BLaER1 treated with 17β-estradiol and CSF1 and Interleukin-3, amounts not matched to agents 10 nM and 100 nM (cell line): ENCODE measurements around the gene IKZF2.

Experiments
- H3K27ac ChIP-seq, 11 experiments: shearing (Covaris generic); formaldehyde crosslinking; 2 replicates each; pipeline ENCODE4 v1.8.1; 2022
- H3K27me3 ChIP-seq, 11 experiments: shearing (Covaris generic); formaldehyde crosslinking; 2 replicates each; pipeline ENCODE4 v1.8.1; 2022
- H3K36me3 ChIP-seq, 11 experiments: shearing (Covaris generic); formaldehyde crosslinking; 2 replicates each; pipeline ENCODE4 v1.8.1; 2022
- H3K4me1 ChIP-seq, 10 experiments: shearing (Covaris generic); formaldehyde crosslinking; 2 replicates each; pipeline ENCODE4 v1.8.1; 2022
- H3K4me2 ChIP-seq, 11 experiments: shearing (Covaris generic); formaldehyde crosslinking; 2 replicates each; pipeline ENCODE4 v1.8.1; 2022
- H3K4me3 ChIP-seq, 10 experiments: shearing (Covaris generic); formaldehyde crosslinking; 2 replicates each; pipeline ENCODE4 v1.8.1; 2022
- H3K9ac ChIP-seq, 11 experiments: shearing (Covaris generic); formaldehyde crosslinking; 2 replicates each; pipeline ENCODE4 v1.8.1; 2022
- H3K9me3 ChIP-seq, 11 experiments: shearing (Covaris generic); formaldehyde crosslinking; replicated peaks in 1 of 11; 2 replicates each; pipeline ENCODE4 v1.8.1; 2022
- H4K20me1 ChIP-seq, 11 experiments: shearing (Covaris generic); formaldehyde crosslinking; 2 replicates each; pipeline ENCODE4 v1.8.1; 2022
- Cebpa-rat ChIP-seq, 11 experiments: shearing (Covaris generic); IDR thresholded peaks; 2 replicates each; pipeline ENCODE4 v1.8.1; 2022

The IKZF2 gene

DNA sequence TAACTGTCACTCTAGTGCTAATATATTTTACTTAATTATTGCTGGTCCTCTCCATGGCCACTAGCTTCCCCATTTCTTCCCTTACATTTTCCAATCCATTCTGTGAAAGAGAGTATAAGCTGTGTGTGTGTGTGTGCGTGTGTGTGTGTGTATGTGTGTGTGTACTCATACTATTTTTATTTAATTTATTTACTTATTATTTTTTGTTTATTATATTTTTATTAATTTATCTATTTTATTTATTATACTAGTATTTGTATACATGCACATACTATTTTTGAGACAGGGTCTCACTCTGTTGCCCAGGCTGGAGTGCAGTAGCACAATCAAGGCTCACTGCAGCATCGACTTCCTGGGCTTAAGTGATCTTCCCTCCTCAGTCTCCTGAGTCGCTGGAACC is 59.6 kb downstream of the IKZF2 start:
- no peaks in the 10 kb centered on the region for H3K27me3 ChIP-seq
- H3K4me2 ChIP-seq = no peak overlapping the region
- no peaks in the 10 kb centered on the region for H3K36me3 ChIP-seq
- no peaks in the 10 kb centered on the region for H4K20me1 ChIP-seq
- no peak overlapping the region for H3K27ac ChIP-seq
- H3K9me3 ChIP-seq = no peaks in the 10 kb centered on the region
- no peaks in the 10 kb centered on the region for H3K4me1 ChIP-seq
- no peak overlapping the region for H3K9ac ChIP-seq
- no peak for TF ChIP-seq Cebpa-rat (IDR thresholded peaks at IDR 0.05)
- no peak overlapping the region for H3K4me3 ChIP-seq

DNA sequence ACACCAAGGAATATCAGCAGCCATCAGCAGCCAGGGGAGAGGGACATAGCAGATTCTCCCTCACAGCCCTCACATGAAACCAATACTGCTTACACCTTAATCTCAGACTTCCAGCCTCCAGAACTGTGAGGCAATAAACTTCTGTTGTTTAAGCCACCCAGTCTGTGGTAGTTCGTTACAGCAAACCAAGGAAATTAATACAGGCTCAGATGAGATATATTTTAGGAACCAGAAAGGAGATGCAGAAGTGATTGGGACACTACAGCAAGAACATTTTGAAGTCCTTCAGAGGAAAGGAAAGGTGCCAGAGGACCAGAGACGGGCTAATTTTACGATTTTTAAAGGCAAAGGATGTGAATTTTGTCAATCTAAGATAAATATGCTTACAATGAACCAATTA is 60.6 kb downstream of the IKZF2 start:
- no peak overlapping the region for H3K9ac ChIP-seq
- no peak overlapping the region for H3K4me3 ChIP-seq
- no peaks in the 10 kb centered on the region for H3K36me3 ChIP-seq
- no peaks in the 10 kb centered on the region for H3K27me3 ChIP-seq
- H3K4me2 ChIP-seq = no peak overlapping the region
- no peak for TF ChIP-seq Cebpa-rat (IDR thresholded peaks at IDR 0.05)
- H3K4me1 ChIP-seq = no peaks in the 10 kb centered on the region
- H3K9me3 ChIP-seq = no peaks in the 10 kb centered on the region
- no peak overlapping the region for H3K27ac ChIP-seq
- H4K20me1 ChIP-seq = no peaks in the 10 kb centered on the region

DNA sequence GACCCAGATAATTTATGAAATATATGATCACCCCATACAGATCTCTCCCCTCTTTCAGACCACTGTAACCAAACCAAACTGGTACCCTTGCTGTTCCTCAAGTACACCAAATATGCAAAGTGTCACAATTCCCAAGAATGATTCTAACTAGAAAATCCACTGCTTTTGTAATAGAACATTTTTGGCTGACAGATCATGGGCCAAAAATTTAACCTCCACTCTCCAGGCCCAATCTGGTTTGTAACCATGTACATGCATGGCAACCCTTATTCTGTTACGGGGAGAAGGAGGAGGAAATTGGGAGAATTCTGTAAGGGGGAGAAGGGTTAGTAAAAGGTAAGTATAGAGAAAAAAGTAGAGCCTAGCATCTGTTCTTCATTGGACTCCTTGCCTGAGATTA is 62.0 kb downstream of the IKZF2 start:
- Histone ChIP-seq H3K9ac (no peak overlapping the region), H3K27ac (no peak overlapping the region), H3K4me1 (no peaks in the 10 kb centered on the region), H4K20me1 (no peaks in the 10 kb centered on the region), H3K9me3 (no peaks in the 10 kb centered on the region), H3K4me2 (no peak overlapping the region), H3K36me3 (no peaks in the 10 kb centered on the region), H3K4me3 (no peak overlapping the region), H3K27me3 (no peaks in the 10 kb centered on the region)
- TF ChIP-seq Cebpa-rat (IDR thresholded peaks at IDR 0.05) = no peak

DNA sequence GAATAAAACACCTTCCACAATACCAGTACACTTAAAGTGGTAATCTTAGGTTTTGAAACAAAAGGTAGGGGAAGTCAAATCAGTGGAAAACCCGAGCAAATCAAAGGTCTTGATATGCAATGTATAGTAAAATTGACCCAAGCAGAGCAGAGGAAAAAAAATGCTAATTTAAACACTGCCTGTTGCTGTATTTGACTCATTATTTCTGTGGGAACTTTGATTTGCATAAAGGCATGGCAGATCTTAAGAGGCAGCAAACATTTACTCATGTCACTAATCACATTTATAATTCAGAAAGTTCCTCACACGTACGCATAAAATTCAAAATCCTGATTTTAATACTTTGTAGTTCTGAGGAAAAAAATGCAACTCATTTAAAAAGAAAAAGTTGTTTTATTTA is 64.4 kb downstream of the IKZF2 start:
- H3K4me1 ChIP-seq = no peaks in the 10 kb centered on the region
- no peaks in the 10 kb centered on the region for H4K20me1 ChIP-seq

DNA sequence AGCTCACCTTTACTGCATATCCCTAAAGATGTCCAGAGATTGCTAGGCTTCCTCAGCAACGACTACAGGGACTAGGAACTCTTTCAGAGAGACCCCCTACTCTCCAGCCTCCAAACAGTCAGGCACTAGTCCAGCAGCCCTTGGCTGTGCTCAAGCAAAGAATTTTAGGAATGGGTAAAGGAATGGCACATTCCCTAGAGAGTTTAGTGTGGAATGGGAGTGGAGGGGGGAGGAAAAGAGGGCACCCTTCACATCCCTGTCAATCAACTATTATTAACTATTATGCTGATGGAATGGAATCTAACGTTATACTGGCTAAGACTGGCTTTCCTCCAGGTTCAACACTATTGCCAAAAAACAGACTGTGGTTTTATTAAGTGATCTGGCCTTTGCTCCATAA is 64.8 kb downstream of the IKZF2 start:
- H3K4me3 ChIP-seq = no peak overlapping the region
- no peaks in the 10 kb centered on the region for H4K20me1 ChIP-seq
- H3K27ac ChIP-seq = no peak overlapping the region
- H3K9me3 ChIP-seq = no peaks in the 10 kb centered on the region
- H3K4me2 ChIP-seq = no peak overlapping the region
- no peak overlapping the region for H3K9ac ChIP-seq
- no peaks in the 10 kb centered on the region for H3K36me3 ChIP-seq
- no peak for TF ChIP-seq Cebpa-rat (IDR thresholded peaks at IDR 0.05)
- no peaks in the 10 kb centered on the region for H3K27me3 ChIP-seq
- no peaks in the 10 kb centered on the region for H3K4me1 ChIP-seq

More for the DNA sequence above, 64.4 kb downstream of the IKZF2 start:
- no peaks in the 10 kb centered on the region for H3K36me3 ChIP-seq
- H3K27ac ChIP-seq = no peak overlapping the region
- no peak overlapping the region for H3K9ac ChIP-seq
- no peak overlapping the region for H3K4me3 ChIP-seq
- no peaks in the 10 kb centered on the region for H3K9me3 ChIP-seq
- TF ChIP-seq Cebpa-rat (IDR thresholded peaks at IDR 0.05) = no peak
- no peaks in the 10 kb centered on the region for H3K27me3 ChIP-seq
- H3K4me2 ChIP-seq = no peak overlapping the region

DNA sequence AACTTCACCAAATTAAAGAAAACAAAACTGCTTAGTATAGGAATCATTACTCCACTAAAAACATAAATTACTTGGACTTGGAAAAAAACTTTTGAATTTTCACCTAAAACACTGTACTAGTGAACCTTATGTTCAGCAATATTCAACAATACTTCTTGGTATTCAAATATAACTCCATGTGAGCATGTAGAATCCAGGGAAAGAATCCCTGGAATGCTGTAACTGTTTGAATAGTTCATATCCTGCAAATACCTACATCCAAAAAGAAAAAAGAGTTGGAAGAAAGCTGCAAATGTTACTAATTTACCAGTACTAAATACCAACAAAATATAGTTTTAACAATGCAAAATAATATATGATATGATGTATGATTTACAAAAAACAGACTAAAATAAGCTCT is 65.4 kb downstream of the IKZF2 start:
- H3K4me1 ChIP-seq = no peaks in the 10 kb centered on the region
- no peak overlapping the region for H3K27ac ChIP-seq
- H3K4me3 ChIP-seq = no peak overlapping the region
- H3K4me2 ChIP-seq = no peak overlapping the region
- no peaks in the 10 kb centered on the region for H3K27me3 ChIP-seq
- H3K9ac ChIP-seq = no peak overlapping the region
- no peak for TF ChIP-seq Cebpa-rat (IDR thresholded peaks at IDR 0.05)
- H3K9me3 ChIP-seq = no peaks in the 10 kb centered on the region
- no peaks in the 10 kb centered on the region for H3K36me3 ChIP-seq
- H4K20me1 ChIP-seq = no peaks in the 10 kb centered on the region

DNA sequence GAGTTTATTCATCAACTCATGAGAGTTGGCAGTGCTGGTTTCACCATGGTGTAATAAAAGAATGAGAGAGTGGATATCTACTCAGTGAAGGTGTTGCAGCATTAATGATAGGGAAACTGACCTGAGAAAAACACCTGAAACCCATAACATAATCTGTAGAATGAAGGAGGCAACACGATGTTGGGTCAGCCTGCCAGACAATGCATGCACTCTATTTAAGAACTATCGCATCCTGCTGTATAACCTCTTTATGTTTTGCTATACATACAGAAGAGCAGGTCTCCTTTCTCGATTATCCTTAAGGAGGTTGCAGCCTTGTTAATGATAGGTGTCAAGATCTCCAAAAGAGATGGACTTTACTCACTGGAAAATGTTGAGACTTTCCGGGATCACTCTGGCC is 65.9 kb downstream of the IKZF2 start:
- H3K4me1 ChIP-seq = no peaks in the 10 kb centered on the region
- H3K9ac ChIP-seq = no peak overlapping the region
- no peaks in the 10 kb centered on the region for H3K27me3 ChIP-seq
- H3K27ac ChIP-seq = no peak overlapping the region
- no peak overlapping the region for H3K4me3 ChIP-seq
- no peaks in the 10 kb centered on the region for H3K36me3 ChIP-seq
- TF ChIP-seq Cebpa-rat (IDR thresholded peaks at IDR 0.05) = no peak
- H3K9me3 ChIP-seq = no peaks in the 10 kb centered on the region
- no peaks in the 10 kb centered on the region for H4K20me1 ChIP-seq
- no peak overlapping the region for H3K4me2 ChIP-seq

DNA sequence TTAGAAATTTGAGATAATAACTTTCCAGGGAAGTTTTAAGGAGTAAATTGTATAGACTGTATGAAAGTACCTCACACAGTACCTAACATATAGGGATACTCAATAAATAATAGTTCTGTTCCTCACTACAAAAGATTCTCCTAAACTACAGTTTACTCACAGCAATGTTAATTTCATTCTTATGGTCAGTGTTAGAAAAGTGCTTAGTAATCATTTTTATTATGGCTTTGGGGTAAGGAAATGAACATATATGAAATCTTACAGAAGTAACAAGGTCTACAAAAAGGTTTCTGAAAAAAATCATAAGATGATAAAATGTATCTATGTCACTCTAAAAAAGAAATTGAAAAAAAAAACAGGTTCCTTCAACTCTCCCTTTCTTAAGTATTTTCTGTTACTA is 67.2 kb downstream of the IKZF2 start:
- H3K4me2 ChIP-seq = no peak overlapping the region
- H4K20me1 ChIP-seq = no peaks in the 10 kb centered on the region
- no peak overlapping the region for H3K4me3 ChIP-seq
- TF ChIP-seq Cebpa-rat (IDR thresholded peaks at IDR 0.05) = no peak
- H3K27ac ChIP-seq = no peak overlapping the region
- H3K27me3 ChIP-seq = no peaks in the 10 kb centered on the region
- H3K36me3 ChIP-seq = no peaks in the 10 kb centered on the region
- H3K9me3 ChIP-seq = no peaks in the 10 kb centered on the region
- no peak overlapping the region for H3K9ac ChIP-seq
- H3K4me1 ChIP-seq = no peaks in the 10 kb centered on the region

DNA sequence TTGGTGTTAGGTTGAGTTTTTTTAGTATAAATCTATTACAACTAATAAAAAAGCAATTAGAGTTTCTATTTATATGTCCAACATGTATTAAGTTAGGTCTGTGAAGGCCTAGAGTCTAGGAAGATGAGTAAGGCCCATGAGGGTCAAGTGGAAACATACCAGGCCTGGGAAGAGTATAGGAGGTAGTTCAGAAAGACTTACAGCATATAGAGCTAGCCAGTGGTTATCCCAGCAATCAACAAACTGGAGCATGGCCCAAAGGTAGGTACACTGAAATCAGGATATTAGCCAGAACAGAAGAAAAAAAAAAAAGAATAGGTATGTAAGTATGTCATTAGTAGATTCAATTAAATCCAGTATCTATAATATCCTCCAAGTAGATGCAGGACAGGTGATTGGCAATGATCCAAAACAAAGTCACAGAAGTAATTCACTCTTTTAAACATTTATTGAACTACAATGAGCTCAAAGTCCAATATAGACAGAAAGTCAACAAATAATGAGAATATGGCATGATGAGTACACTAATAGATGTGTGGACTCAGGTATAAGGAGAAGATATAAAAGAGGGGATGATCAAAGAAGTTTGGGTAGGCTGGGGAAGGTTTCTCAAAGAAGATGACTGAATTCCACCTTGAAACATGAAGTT is 70.3 kb downstream of the IKZF2 start:
- Histone ChIP-seq H3K36me3 (no peaks in the 10 kb centered on the region; a peak in 2 of 22 replicates), H3K4me2 (no peak overlapping the region), H3K27ac (no peak overlapping the region), H3K9me3 (peaks cover 0 to 3% (median 0%) of the 10 kb centered on the region in 11 experiments; a peak in 1 of 22 replicates), H3K4me1 (no peaks in the 10 kb centered on the region), H3K9ac (no peak overlapping the region), H3K4me3 (no peak overlapping the region), H3K27me3 (no peaks in the 10 kb centered on the region), H4K20me1 (no peaks in the 10 kb centered on the region)
- no peak for TF ChIP-seq Cebpa-rat (IDR thresholded peaks at IDR 0.05)

DNA sequence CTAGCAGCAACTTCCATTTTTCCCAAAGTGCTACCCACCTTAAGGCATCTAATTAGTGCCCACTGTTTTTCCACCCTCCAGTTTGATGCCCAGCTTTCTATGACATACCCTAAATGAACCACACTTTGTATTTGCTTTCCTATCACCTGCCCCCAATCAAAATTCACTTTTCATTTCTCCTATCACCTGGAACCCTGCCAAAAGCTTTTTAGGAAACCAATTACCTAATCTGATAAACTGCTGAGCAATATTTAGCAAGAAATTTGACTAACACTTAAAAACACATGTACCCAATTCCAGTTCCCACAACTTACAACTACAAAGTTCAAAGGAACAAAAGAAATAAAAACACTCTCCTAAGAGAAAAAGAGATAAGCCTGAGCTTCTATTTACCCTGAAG is 71.7 kb downstream of the IKZF2 start:
- H3K4me3 ChIP-seq = no peak overlapping the region
- no peak overlapping the region for H3K4me2 ChIP-seq
- H3K9ac ChIP-seq = no peak overlapping the region
- H3K36me3 ChIP-seq = no peaks in the 10 kb centered on the region; a peak in 2 of 22 replicates
- H3K27ac ChIP-seq = no peak overlapping the region
- peaks cover 0 to 3% (median 0%) of the 10 kb centered on the region in 11 experiments; a peak in 1 of 22 replicates for H3K9me3 ChIP-seq
- no peaks in the 10 kb centered on the region for H4K20me1 ChIP-seq
- H3K27me3 ChIP-seq = no peaks in the 10 kb centered on the region
- H3K4me1 ChIP-seq = no peaks in the 10 kb centered on the region
- TF ChIP-seq Cebpa-rat (IDR thresholded peaks at IDR 0.05) = no peak
